WERI-Rb-1 (cell line): ENCODE measurements around the gene CHD5.

Source experiments
- DNase-seq: peaks from one replicate; pipeline ENCODE4 v3.0.0-alpha.2; 2020
- H3K27ac ChIP-seq: fragments of 250-450 bp; sonication (Bioruptor Pico); 2 replicates; pipeline ENCODE4 v1.5.1; 2020; ENCODE audit warnings: mild to moderate bottlenecking, moderate library complexity
- H3K27me3 ChIP-seq: fragments of 250-450 bp; sonication (Bioruptor Pico); 2 replicates; pipeline ENCODE4 v1.5.1; 2021; ENCODE audit warnings: mild to moderate bottlenecking, low read depth, moderate library complexity; ENCODE audit not compliant: insufficient read depth, severe bottlenecking
- H3K36me3 ChIP-seq: fragments of 250-450 bp; sonication (Bioruptor Pico); 2 replicates; pipeline ENCODE4 v1.5.1; 2020; ENCODE audit warnings: mild to moderate bottlenecking, moderate library complexity
- H3K4me3 ChIP-seq: 2 replicates; pipeline ENCODE4 v1.5.1; 2011; ENCODE audit warnings: low read depth, mild to moderate bottlenecking, control low read depth, low read length
- H3K9me3 ChIP-seq: fragments of 250-450 bp; sonication (Bioruptor Pico); 2 replicates; pipeline ENCODE4 v1.5.1; 2021; ENCODE audit warnings: mild to moderate bottlenecking, moderate library complexity; ENCODE audit not compliant: severe bottlenecking
- CTCF ChIP-seq: IDR thresholded peaks from 2 replicates; pipeline ENCODE4 v1.5.1; 2011; ENCODE audit warnings: low read depth, mild to moderate bottlenecking, control low read depth, inconsistent platforms, low read length

CHD5 gene

DNA sequence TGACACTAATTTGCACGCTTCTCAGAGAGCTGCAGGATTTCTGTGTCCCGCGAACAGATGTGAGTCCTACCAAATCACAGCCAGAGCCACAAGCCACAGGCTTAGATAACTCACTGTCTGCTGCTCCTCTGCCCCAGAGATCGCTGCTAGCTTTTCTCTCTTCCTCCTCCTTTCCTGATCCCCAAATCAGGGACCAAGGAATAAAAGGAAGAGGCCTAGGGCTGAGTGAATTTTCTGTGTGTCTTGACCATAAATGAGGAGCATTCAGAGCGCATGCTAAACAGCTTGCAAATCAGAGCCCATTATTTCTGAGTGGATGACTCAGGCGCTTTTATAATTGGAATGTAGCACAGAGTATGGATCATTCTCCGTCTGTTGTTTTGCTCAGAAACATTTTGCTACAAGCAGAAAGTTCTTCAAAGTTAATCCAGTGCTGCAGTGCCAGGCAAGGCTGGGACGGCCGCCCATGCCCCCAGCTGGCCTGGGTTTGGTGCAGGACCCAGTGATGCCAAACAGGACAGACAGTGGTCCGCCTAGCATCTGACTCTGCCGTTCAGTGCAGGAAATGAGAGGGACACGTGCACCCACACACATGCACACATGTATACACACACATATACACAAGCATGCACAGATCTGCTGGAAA is 96.2 kb downstream of the CHD5 start:
- no peak overlapping the region for H3K27ac ChIP-seq
- TF ChIP-seq CTCF, result no peak
- no peak overlapping the region for H3K4me3 ChIP-seq
- no peaks in the 10 kb centered on the region for H3K9me3 ChIP-seq
- no peaks in the 10 kb centered on the region for H3K27me3 ChIP-seq
- no peaks in the 10 kb centered on the region for H3K36me3 ChIP-seq
- DNase-seq, result no peak

GRCh38 chr1:6083385-6083784 is 96.7 kb downstream of the CHD5 start:
- H3K4me3 ChIP-seq, result no peak overlapping the region
- DNase-seq, result no peak
- TF ChIP-seq CTCF, result no peak
- H3K27ac ChIP-seq, result no peak overlapping the region
- no peaks in the 10 kb centered on the region for H3K36me3 ChIP-seq
- H3K27me3 ChIP-seq, result no peaks in the 10 kb centered on the region
- H3K9me3 ChIP-seq, result no peaks in the 10 kb centered on the region

DNA sequence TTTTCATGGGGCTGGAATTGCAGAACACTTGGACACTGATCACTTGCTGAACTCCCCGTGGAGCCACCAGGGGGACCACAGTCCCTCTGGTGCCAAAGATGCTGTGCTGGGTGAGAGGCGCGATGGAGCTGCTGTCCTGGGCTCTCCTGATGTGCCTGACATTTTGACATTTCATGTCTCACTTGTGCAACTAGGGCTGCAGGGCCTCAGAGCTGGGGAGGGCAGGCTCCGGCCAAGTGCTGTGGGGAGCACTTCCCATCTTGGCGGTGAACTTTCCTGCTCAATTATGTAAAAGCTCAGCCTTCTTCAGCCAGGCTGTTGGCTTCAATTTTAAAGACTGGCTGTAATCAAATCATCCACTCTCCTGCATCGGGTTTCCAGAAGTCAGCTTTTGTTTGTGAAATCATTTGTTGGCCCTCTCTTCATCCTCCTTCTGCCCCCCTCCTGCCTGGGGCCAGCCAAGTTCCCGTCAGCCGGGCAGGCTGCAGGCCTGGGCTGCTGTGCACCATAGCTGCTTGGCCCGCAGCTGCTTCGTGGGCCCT is 97.6 kb downstream of the CHD5 start:
- Histone ChIP-seq H3K4me3 (no peak overlapping the region), H3K27me3 (no peaks in the 10 kb centered on the region), H3K9me3 (no peaks in the 10 kb centered on the region), H3K36me3 (no peaks in the 10 kb centered on the region), H3K27ac (no peak overlapping the region)
- DNase-seq, result no peak
- TF ChIP-seq CTCF, result peak; percentile 36; the same call in 1 of the 2 replicates

DNA sequence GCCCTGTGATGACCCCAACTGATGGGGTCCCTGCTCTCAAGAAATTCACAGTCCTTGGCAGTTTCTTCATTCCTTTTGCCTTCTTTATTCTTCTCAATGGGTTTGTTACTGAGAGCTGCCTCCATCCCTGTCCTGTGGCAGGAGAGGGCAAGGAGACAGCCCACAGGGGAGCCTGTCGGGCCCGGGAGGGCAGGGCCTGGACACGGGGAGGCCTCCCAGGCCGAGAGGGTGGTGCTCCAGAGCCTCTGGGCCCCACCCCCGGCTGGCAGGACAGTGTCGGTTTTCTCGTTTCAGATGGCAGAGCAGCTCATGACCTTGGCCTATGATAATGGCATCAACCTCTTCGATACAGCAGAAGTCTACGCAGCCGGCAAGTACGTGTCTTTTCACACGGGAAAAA is 98.2 kb downstream of the CHD5 start:
- H3K27me3 ChIP-seq, result no peaks in the 10 kb centered on the region
- no peaks in the 10 kb centered on the region for H3K36me3 ChIP-seq
- no peaks in the 10 kb centered on the region for H3K9me3 ChIP-seq
- TF ChIP-seq CTCF, result no peak
- no peak for DNase-seq
- H3K27ac ChIP-seq, result no peak overlapping the region
- H3K4me3 ChIP-seq, result no peak overlapping the region

- Histone ChIP-seq H3K36me3 (no peaks in the 10 kb centered on the region), H3K27ac (no peak overlapping the region), H3K27me3 (no peaks in the 10 kb centered on the region), H3K4me3 (no peak overlapping the region), H3K9me3 (no peaks in the 10 kb centered on the region)
- peak; percentile 25 for DNase-seq
- TF ChIP-seq CTCF, result peak; percentile 41
These were observed 99.7 kb downstream of the CHD5 start for GRCh38 chr1:6080469-6080868.

- TF ChIP-seq CTCF, result no peak
- Histone ChIP-seq H3K4me3 (no peak overlapping the region), H3K27me3 (no peaks in the 10 kb centered on the region), H3K27ac (no peak overlapping the region), H3K9me3 (no peaks in the 10 kb centered on the region), H3K36me3 (peaks cover 5% of the 10 kb centered on the region)
- DNase-seq, result no peak
These were observed 102.2 kb downstream of the CHD5 start for GRCh38 chr1:6077919-6078318.
